Ascending aorta (tissue), 2 donors: Measurements from ENCODE around the gene NACC2. TPM values are rescaled to one million over a fixed set of nuclear protein-coding genes. Genes with fewer than 3 reads are reported as not detected.

Experiments used
- DNase-seq, 2 donors: peaks; one replicate each; pipeline ENCODE4 v3.0.0-alpha.2; 2019; ENCODE audit warnings: low spot score in 2 of 2
- H3K27ac ChIP-seq, 2 donors: fragments of 200-600 bp; sonication (generic); one replicate each; pipeline ENCODE4 v1.5.1; 2016 to 2017; ENCODE audit warnings: mild to moderate bottlenecking in 1 of 2
- H3K27me3 ChIP-seq: fragments of 200-600 bp; sonication (generic); one replicate; pipeline ENCODE4 v1.5.1; 2017
- H3K36me3 ChIP-seq, 2 donors: fragments of 200-600 bp; sonication (generic); one replicate each; pipeline ENCODE4 v1.5.1; 2016
- H3K4me1 ChIP-seq, 2 donors: fragments of 200-600 bp; sonication (generic); one replicate each; pipeline ENCODE4 v1.5.1; 2016 to 2017; ENCODE audit warnings: mild to moderate bottlenecking in 1 of 2
- H3K4me3 ChIP-seq, 2 donors: fragments of 200-600 bp; sonication (generic); one replicate each; pipeline ENCODE4 v1.5.1; 2016 to 2017; ENCODE audit warnings: mild to moderate bottlenecking in 1 of 2
- H3K9me3 ChIP-seq, 2 donors: fragments of 200-600 bp; sonication (generic); one replicate each; pipeline ENCODE4 v1.5.1; 2016
- intact Hi-C: fragments of 100-400 bp; cut with DNase I; formaldehyde crosslinking; loops from one replicate; pipeline ENCODE4 v1.15.1; 2023
- total RNA-seq: library from RNA; depleted of rRNA; stranded (reverse); fragments of >200 nt; gene quantifications from one replicate; pipeline ENCODE4 v1.1.0, GENCODE V29; 2016
- TF ChIP-seq, protein P1 (sequence below), 3 experiments: fragments of 200-600 bp in 2 of 3; fragments of 450-650 bp in 1 of 3; sonication (generic) in 2 of 3; IDR thresholded peaks; one replicate each; pipeline ENCODE4 v1.5.1; 2016 to 2019; ENCODE audit warnings: antibody characterized with exemption in 3 of 3, mild to moderate bottlenecking in 1 of 3, moderate library complexity in 1 of 3

The NACC2 gene
- total RNA-seq, 1 donor from 2014 or later, result 72.2 TPM

DNA sequence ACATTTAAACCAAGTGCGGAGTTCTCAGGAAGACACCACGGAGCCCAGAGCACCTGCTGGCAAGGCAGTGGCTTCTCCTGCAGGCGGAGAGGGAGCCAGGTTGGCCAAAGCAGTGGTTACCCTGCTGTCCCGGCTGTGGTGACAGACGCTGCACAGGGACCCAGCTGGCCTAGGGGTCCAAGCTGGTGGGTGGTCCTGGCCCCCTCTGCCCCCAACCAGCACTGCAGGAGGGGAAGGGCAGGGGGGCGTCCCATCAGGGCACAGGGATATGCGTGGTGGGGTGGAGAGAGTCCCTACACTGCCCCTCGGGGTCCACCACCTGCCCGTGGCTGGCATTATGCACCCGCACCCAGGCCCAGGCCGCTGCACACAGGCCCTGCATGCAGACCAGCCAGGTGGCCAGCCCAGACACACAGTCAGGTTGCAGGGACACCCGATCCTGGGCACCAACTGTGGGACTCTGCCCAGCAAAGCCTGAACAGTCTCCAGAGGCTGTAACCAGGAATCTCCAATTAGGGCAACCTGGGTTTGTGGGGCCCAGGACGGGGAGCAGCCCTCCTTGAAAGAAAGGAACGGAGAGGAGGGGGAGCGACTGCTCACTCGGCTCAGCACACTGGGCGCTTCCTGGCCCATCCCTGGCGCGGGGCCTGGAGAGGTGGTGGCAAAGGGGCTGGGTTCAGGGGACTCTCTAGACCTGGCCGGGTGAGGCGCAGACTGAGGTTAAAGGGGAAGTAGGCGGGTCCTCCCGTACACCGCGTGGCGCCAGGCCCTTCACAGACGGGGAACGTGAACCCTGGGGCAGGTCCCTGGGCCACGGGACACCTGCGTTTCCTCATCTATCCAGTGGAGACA, 46.3 kb downstream of the NACC2 start:
- Histone ChIP-seq H3K4me1 (peaks cover 24 to 27% of the 10 kb centered on the region in 2 donors), H3K27ac (no peak overlapping the region), H3K9me3 (no peaks in the 10 kb centered on the region), H3K36me3 (peaks cover 46 to 62% of the 10 kb centered on the region in 2 donors), H3K27me3 (no peaks in the 10 kb centered on the region), H3K4me3 (no peak overlapping the region)
- no peak for DNase-seq
- TF ChIP-seq, protein P1, sequence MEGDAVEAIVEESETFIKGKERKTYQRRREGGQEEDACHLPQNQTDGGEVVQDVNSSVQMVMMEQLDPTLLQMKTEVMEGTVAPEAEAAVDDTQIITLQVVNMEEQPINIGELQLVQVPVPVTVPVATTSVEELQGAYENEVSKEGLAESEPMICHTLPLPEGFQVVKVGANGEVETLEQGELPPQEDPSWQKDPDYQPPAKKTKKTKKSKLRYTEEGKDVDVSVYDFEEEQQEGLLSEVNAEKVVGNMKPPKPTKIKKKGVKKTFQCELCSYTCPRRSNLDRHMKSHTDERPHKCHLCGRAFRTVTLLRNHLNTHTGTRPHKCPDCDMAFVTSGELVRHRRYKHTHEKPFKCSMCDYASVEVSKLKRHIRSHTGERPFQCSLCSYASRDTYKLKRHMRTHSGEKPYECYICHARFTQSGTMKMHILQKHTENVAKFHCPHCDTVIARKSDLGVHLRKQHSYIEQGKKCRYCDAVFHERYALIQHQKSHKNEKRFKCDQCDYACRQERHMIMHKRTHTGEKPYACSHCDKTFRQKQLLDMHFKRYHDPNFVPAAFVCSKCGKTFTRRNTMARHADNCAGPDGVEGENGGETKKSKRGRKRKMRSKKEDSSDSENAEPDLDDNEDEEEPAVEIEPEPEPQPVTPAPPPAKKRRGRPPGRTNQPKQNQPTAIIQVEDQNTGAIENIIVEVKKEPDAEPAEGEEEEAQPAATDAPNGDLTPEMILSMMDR (IDR thresholded peaks at IDR 0.05), result no peak
- intact Hi-C loops, result no loop called here

DNA sequence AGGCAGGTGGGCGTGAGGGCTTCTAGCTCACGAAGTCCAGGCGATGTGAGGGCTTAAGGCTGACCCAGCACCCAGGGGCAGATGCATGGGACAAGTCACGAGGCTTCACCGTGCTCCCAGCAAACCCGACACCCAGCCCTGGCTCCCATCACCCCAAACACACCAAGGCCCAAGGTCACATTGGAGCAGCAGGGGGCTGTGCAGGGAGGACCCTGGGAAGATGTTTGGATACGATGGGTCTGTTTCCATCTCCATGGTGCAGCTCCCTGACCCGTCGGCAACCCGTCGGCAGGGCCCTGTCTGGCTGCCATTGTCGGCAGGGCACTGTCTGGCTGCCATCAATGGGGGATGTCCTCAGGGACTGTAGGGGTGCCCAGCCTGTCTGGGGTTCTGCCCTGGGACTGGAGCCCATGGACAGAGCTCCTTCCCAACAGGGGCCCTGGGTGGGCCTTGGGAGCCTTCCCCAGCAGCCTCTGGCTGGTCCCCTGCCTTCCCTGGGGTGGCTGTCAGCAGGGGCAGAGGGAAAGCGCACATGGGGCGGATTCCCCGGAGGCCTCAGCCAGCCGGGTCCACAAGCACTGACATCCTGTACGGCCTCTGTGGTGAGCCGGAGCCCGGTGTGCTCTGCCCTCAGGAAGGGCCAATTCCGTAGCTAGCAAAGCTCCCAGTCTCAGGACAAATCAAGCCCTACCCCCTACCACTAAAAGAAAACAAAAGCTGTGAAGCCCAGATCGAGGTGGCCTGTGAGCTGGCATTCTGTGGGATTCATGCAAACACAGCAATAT, 47.1 kb downstream of the NACC2 start:
- TF ChIP-seq, protein P1 (IDR thresholded peaks at IDR 0.05), result no peak
- Histone ChIP-seq H3K4me3 (no peak overlapping the region), H3K27me3 (no peaks in the 10 kb centered on the region), H3K36me3 (peaks cover 50 to 65% of the 10 kb centered on the region in 2 donors), H3K4me1 (peaks cover 16 to 18% of the 10 kb centered on the region in 2 donors), H3K9me3 (no peaks in the 10 kb centered on the region), H3K27ac (no peak overlapping the region)
- DNase-seq, result no peak
- intact Hi-C loops, result no loop called here

DNA sequence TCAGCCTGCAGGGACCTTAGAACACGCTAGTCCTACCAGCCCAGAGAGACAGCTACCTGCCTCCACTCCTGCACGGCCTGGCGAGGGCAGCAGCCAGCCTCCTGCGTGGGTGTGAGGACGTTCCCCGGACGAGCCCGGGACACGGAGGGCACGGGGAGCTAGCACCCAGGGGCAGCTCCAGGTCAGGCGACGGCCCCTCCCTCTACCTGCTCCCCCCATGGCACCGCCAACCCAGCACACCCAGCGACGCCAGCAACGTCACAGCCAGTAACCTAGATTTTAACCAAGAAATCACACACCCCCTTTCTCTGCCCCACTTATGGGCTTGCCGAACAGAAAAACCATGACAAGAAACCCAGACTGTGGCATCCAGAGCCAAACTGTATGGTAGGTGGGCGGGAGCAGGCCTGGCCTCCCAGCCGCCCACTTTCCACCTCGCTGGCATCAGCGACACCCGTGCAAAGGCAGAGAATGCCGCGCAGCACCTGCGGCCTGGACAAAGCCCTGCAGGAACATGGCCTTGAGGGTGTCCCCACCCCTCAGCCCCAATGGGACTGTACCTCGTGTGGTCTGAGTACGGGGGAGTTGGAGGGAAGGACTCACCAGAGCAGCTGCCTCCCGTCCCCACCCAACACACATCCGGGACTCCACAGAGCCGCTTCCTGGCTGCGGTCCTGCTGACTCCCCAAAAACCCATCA, 47.9 kb downstream of the NACC2 start:
- Histone ChIP-seq H3K4me3 (no peak overlapping the region), H3K27me3 (no peaks in the 10 kb centered on the region), H3K9me3 (no peaks in the 10 kb centered on the region), H3K36me3 (peaks cover 50 to 65% of the 10 kb centered on the region in 2 donors), H3K27ac (no peak overlapping the region), H3K4me1 (peaks cover 10 to 11% of the 10 kb centered on the region in 2 donors)
- DNase-seq, result no peak
- TF ChIP-seq, protein P1 (IDR thresholded peaks at IDR 0.05), result no peak
- intact Hi-C loops, result no loop called here

DNA sequence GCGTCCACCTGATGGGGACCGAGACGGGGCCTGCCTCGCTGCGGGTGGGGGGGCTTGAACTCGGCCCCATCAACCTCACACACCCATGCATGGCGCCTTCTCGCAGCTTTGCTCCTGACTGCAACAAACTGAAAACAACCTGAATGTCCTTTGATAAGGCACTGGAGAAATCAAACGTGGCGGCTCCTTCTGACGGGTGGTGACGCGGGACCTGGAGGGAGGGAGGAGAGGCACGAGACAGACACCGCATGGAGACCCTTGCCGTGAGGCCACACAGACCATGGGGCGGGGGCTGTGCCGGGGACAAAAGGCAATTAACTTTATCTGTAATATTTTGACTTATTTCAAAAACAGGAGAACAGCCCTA, 48.6 kb downstream of the NACC2 start:
- DNase-seq, result no peak
- H3K4me3 ChIP-seq, result no peak overlapping the region
- no peaks in the 10 kb centered on the region for H3K27me3 ChIP-seq
- TF ChIP-seq, protein P1 (IDR thresholded peaks at IDR 0.05), result no peak
- intact Hi-C loops, result no loop called here
- no peaks in the 10 kb centered on the region for H3K9me3 ChIP-seq
- no peak overlapping the region for H3K27ac ChIP-seq
- H3K36me3 ChIP-seq, result peaks cover 50 to 65% of the 10 kb centered on the region in 2 donors
- peaks cover 10 to 11% of the 10 kb centered on the region in 2 donors for H3K4me1 ChIP-seq
